GM12878 (cell line): ENCODE data around the gene NT5C1A. TPM values are rescaled to one million over a fixed set of nuclear protein-coding genes. Genes with fewer than 3 reads are reported as not detected.
A peak's percentile ranks its signal among the peaks of the same experiment; 100 is the strongest.

Source experiments
- ATAC-seq: fragments of 200-7000 bp; cut with Tn5 transposase; 3 replicates; pipeline ENCODE4 v1.9.1; 2020; ENCODE audit warnings: mild to moderate bottlenecking, moderate library complexity
- BruUV-seq: library from RNA; stranded (reverse); fragments of 400-500 nt; replicated peaks from 2 replicates; lab custom pipeline; 2021; lab: Mats Ljungman, UMichigan
- CTCF ChIA-PET: fragments of 300-600 bp; sonication (Branson Sonifier 250); formaldehyde crosslinking; extraction: SDS; loops from one replicate; lab custom pipeline; 2021; ENCODE audit warnings: inconsistent platforms; lab: Yijun Ruan, JAX
- POLR2A ChIA-PET: fragments of 350-600 bp; formaldehyde crosslinking; extraction: SDS; loops from one replicate; lab custom pipeline; 2021; ENCODE audit warnings: inconsistent platforms; lab: Charles Lee
- RAD21 ChIA-PET: fragments of 300-600 bp; sonication (Branson Sonifier 250); formaldehyde crosslinking; loops from one replicate; lab custom pipeline; 2023; ENCODE audit warnings: antibody characterized with exemption; ENCODE audit not compliant: unreplicated experiment; lab: Charles Lee
- SMC1A ChIA-PET: fragments of 300-600 bp; sonication (Branson Sonifier 250); formaldehyde crosslinking; loops from one replicate; lab custom pipeline; 2023; ENCODE audit not compliant: unreplicated experiment, uncharacterized antibody; lab: Charles Lee
- DNase-seq: peaks from one replicate; pipeline ENCODE4 v3.0.0-alpha.2; 2011; ENCODE audit warnings: low read depth, low spot score
- FAIRE-seq: peaks from 3 replicates; lab custom pipeline; 2011; peaks lifted over from hg19 to GRCh38; lab: Jason Lieb, UNC
- H2AFZ ChIP-seq: 2 replicates; pipeline ENCODE4 v1.6.0; 2011; ENCODE audit warnings: low read depth, low read length, control low read depth; ENCODE audit not compliant: control insufficient read depth
- H3K27ac ChIP-seq: 2 replicates; pipeline ENCODE4 v1.5.1; 2011; ENCODE audit warnings: control low read depth; ENCODE audit not compliant: control insufficient read depth, insufficient read depth
- H3K27me3 ChIP-seq, 2 experiments: replicated peaks in 1 of 2; 2 replicates each; pipeline versions ENCODE4 v1.6.0 to v1.6.1; 2011; ENCODE audit warnings: low read length in 1 of 2; ENCODE audit not compliant: control insufficient read depth in 2 of 2, insufficient read depth in 2 of 2
- H3K36me3 ChIP-seq, 2 experiments: 2 replicates each; pipeline ENCODE4 v1.5.1; 2011; ENCODE audit warnings: low read length in 1 of 2; ENCODE audit not compliant: control insufficient read depth in 2 of 2, insufficient read depth in 2 of 2
- H3K4me1 ChIP-seq: 2 replicates; pipeline ENCODE4 v1.6.1; 2011; ENCODE audit warnings: mild to moderate bottlenecking, low read length, moderate library complexity, mixed read lengths; ENCODE audit not compliant: control insufficient read depth, insufficient read depth
- H3K4me2 ChIP-seq: 2 replicates; pipeline ENCODE4 v1.6.0; 2011; ENCODE audit warnings: control low read depth; ENCODE audit not compliant: control insufficient read depth, insufficient read depth
- H3K4me3 ChIP-seq: fragments of 200-600 bp; sonication (generic); 2 replicates; pipeline ENCODE4 v1.5.1; 2016
- H3K79me2 ChIP-seq: 2 replicates; pipeline ENCODE4 v1.6.0; 2011; ENCODE audit warnings: low read length; ENCODE audit not compliant: control insufficient read depth, insufficient read depth
- H3K9ac ChIP-seq: 2 replicates; pipeline ENCODE4 v1.8.0; 2011; ENCODE audit warnings: low read length, control low read depth, mixed read lengths; ENCODE audit not compliant: control insufficient read depth, insufficient read depth
- H3K9me3 ChIP-seq: replicated peaks from 3 replicates; pipeline ENCODE4 v1.5.1; 2011; ENCODE audit warnings: mild to moderate bottlenecking, low read length; ENCODE audit not compliant: control insufficient read depth, insufficient read depth
- H4K20me1 ChIP-seq: 2 replicates; pipeline ENCODE4 v1.6.0; 2011; ENCODE audit not compliant: control insufficient read depth, insufficient read depth
- CREB1 ChIP-seq: IDR thresholded peaks from 2 replicates; pipeline ENCODE4 v1.6.1; 2012; ENCODE audit warnings: low read depth, mild to moderate bottlenecking, inconsistent platforms
- EED ChIP-seq: sonication (generic); IDR thresholded peaks from 2 replicates; pipeline ENCODE4 v1.6.1; 2016; ENCODE audit warnings: antibody characterized with exemption, low read depth
- IRF4 ChIP-seq: IDR thresholded peaks from 2 replicates; pipeline ENCODE4 v1.6.1; 2011; ENCODE audit warnings: low read depth, low read length
- RAD21 ChIP-seq: IDR thresholded peaks from 2 replicates; pipeline ENCODE4 v1.6.1; 2011; ENCODE audit warnings: mild to moderate bottlenecking, low read depth, low read length, moderate library complexity; ENCODE audit not compliant: insufficient read depth
- SMC3 ChIP-seq: IDR thresholded peaks from 2 replicates; pipeline ENCODE4 v1.6.1; 2011; ENCODE audit warnings: low read length, improper control_type of control experiment, borderline replicate concordance
- YY1 ChIP-seq: IDR thresholded peaks from 2 replicates; pipeline ENCODE4 v1.6.1; 2011; ENCODE audit warnings: low read depth, mild to moderate bottlenecking, low read length
- ZBTB40 ChIP-seq: fragments of 450-650 bp; IDR thresholded peaks from 2 replicates; pipeline ENCODE4 v1.6.1; 2016; ENCODE audit warnings: mild to moderate bottlenecking, moderate library complexity, borderline replicate concordance
- WGBS: methylation state at CpG from one replicate; pipeline ENCODE4 v1.1.6; 2016; ENCODE audit warnings: low lambda C conversion rate; ENCODE audit not compliant: insufficient replicate concordance, insufficient coverage; ENCODE audit errors: missing lambda C conversion rate; 5-methylcytosine and 5-hydroxymethylcytosine counted together
- in situ Hi-C: fragments of 300-500 bp; cut with MboI; formaldehyde crosslinking; loops from 9 replicates; pipeline ENCODE4 v1.14.3; 2018; ENCODE audit warnings: mixed read lengths
- intact Hi-C: fragments of 100-400 bp; cut with micrococcal nuclease; formaldehyde crosslinking; loops from one replicate; pipeline ENCODE4 v1.14.2; 2022; ENCODE audit not compliant: unreplicated experiment
- polyA plus RNA-seq, 11 experiments: library from polyadenylated mRNA; depleted of rRNA in 4 of 11; unstranded in 6 of 11; stranded (reverse) in 5 of 11; fragments of >200 nt; fragmentation: Nextera tagmentation in 4 of 11; fragmentation: Illumina TruSeq in 1 of 11; extraction: Ambion mirVana in 4 of 11; extraction: Trizol in 1 of 11; gene quantifications; 1 replicate in 1 of 11; 2 replicates in 10 of 11; pipeline versions ENCODE4 v1.2.1 to v1.2.3, GENCODE V29; 2011 to 2016; ENCODE audit warnings: inconsistent platforms in 2 of 11, missing spikeins in 2 of 11, low read depth in 1 of 11
- total RNA-seq, 4 experiments: library from RNA; depleted of rRNA in 3 of 4; stranded (reverse); fragments of >200 nt in 3 of 4; fragmentation: Illumina TruSeq in 1 of 4; extraction: Trizol in 1 of 4; gene quantifications; 2 replicates each; pipeline versions ENCODE4 v1.2.1 to v1.2.3, GENCODE V29; 2013 to 2021
- TF ChIP-seq, protein P1 (sequence below), 3 experiments: IDR thresholded peaks in 2 of 3; conservative IDR thresholded peaks in 1 of 3; 2 replicates each; pipeline ENCODE4 v1.5.1; 2011; ENCODE audit warnings: low read depth in 3 of 3, low read length in 3 of 3, mild to moderate bottlenecking in 3 of 3, control low read depth in 2 of 3, moderate library complexity in 2 of 3, inconsistent platforms in 1 of 3, mixed read lengths in 1 of 3; ENCODE audit not compliant: control insufficient read depth in 2 of 3, insufficient read depth in 1 of 3; ENCODE audit errors: extremely low read depth in 1 of 3

The NT5C1A gene
- total and polyA plus RNA-seq, 10 of the 15 experiments (the other 5 are each of a cell fraction or from before 2014, with no cell fraction given), result 0.05 to 0.77 (median 0.22) TPM; not detected in 1

DNA sequence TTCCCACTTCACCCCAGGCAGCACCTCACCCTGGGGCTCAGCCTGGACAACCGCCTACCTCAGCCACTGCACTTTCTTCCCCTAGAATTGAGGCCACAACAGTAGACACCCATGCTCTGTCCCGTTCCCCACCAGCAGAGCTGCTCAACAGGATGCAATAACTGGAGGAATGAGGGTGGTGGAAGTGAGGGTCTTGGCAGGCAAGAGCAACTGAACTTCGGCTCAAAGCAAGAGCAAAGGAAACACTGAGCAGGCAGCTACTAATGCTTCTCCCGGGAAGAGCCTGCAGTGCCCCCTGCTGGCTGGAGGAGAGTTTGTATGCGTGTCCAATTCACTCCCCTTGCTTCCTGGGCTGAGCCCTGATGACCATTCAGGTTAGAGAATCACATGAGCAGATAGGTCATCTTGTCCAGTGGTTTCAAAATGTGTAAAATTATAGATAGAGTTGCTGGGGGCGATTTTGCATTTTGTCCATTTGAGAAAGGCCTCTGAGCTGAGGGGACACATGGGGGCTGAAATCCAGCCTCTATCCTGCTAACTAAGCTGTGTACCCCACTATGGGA lies 13.9 kb downstream of the NT5C1A start:
- no peaks in the 10 kb centered on the region for H4K20me1 ChIP-seq
- intact Hi-C loops (loop anchor here (10.0 kb wide), 1 partner anchor 553 kb away; no protein-coding TSS in a partner anchor), in situ Hi-C loops (no loop called here)
- ATAC-seq (peak; percentile 94), DNase-seq (no peak), FAIRE-seq (peak; percentile 80)
- H3K4me3 ChIP-seq, result no peak overlapping the region
- 10% methylated on average over 6 of the region's 6 CpGs for WGBS
- BruUV-seq, result no TSS peak
- CTCF ChIA-PET, result interaction anchor here (0.6 to 11.1 kb wide), 43 partner anchors 9 to 560 kb away, joined by 3 to 312 read pairs (median 4); partner anchors contain the start of genes NT5C1A and PABPC4
- H3K27ac ChIP-seq, result no peak overlapping the region
- RAD21 ChIA-PET, result interaction anchor here (0.9 to 4.4 kb wide), 6 partner anchors 9 to 61 kb away, joined by 3 to 49 read pairs (median 6); partner anchors contain the start of gene NT5C1A
- POLR2A ChIA-PET, result interaction anchor here (1.4 kb wide), 1 partner anchor 52 kb away, joined by 4 read pairs; no protein-coding TSS in a partner anchor
- SMC1A ChIA-PET, result interaction anchor here (0.8 to 3.5 kb wide), 14 partner anchors 9 to 559 kb away, joined by 3 to 35 read pairs (median 4); no protein-coding TSS in a partner anchor
- no peak overlapping the region for H3K9ac ChIP-seq
- peak overlapping the region; percentile 89 for H2AFZ ChIP-seq
- H3K4me2 ChIP-seq, result no peak overlapping the region
- TF ChIP-seq EED (no peak), SMC3 (peak; percentile 54; the same call in 1 of the 2 replicates), YY1 (0 out of 2 replicates have a peak, but pooled peaks have one; percentile 49), RAD21 (peak; percentile 64), ZBTB40 (no peak), IRF4 (peak; percentile 36; the same call in 1 of the 2 replicates), CREB1 (0 out of 2 replicates have a peak, but pooled peaks have one; percentile 30)
- TF ChIP-seq, protein P1, sequence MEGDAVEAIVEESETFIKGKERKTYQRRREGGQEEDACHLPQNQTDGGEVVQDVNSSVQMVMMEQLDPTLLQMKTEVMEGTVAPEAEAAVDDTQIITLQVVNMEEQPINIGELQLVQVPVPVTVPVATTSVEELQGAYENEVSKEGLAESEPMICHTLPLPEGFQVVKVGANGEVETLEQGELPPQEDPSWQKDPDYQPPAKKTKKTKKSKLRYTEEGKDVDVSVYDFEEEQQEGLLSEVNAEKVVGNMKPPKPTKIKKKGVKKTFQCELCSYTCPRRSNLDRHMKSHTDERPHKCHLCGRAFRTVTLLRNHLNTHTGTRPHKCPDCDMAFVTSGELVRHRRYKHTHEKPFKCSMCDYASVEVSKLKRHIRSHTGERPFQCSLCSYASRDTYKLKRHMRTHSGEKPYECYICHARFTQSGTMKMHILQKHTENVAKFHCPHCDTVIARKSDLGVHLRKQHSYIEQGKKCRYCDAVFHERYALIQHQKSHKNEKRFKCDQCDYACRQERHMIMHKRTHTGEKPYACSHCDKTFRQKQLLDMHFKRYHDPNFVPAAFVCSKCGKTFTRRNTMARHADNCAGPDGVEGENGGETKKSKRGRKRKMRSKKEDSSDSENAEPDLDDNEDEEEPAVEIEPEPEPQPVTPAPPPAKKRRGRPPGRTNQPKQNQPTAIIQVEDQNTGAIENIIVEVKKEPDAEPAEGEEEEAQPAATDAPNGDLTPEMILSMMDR (IDR thresholded peaks at IDR 0.05 in 2 of 3, conservative IDR thresholded peaks at IDR 0.05 in 1 of 3; ENCODE audit: control insufficient read depth in 2 of 3, extremely low read depth in 1 of 3, insufficient read depth in 1 of 3, low read depth in 3 of 3, low read length in 3 of 3), result peak; percentile 75 to 93 (median 84)
- H3K79me2 ChIP-seq, result no peaks in the 10 kb centered on the region
- H3K4me1 ChIP-seq, result peaks cover 5% of the 10 kb centered on the region; the same call in 1 of the 2 replicates
- no peaks in the 10 kb centered on the region; a peak in 1 of 4 replicates for H3K27me3 ChIP-seq
- no peaks in the 10 kb centered on the region for H3K9me3 ChIP-seq
- H3K36me3 ChIP-seq, result no peaks in the 10 kb centered on the region
